Gastroesophageal sphincter (tissue), 3 donors: ENCODE results near the gene TECPR2.

Source experiments
- CTCF ChIP-seq, 4 experiments: fragments of 200-600 bp in 2 of 4; fragments of 450-650 bp in 2 of 4; sonication (generic) in 1 of 4; IDR thresholded peaks; one replicate each; pipeline ENCODE4 v1.5.1; 2017 to 2019; ENCODE audit warnings: antibody characterized with exemption in 4 of 4, mild to moderate bottlenecking in 2 of 4, moderate library complexity in 2 of 4
- EP300 ChIP-seq: sonication (generic); formaldehyde crosslinking; IDR thresholded peaks from one replicate; pipeline ENCODE4 v1.6.1; 2017; ENCODE audit warnings: antibody characterized with exemption, mild to moderate bottlenecking
- POLR2A ChIP-seq, 2 donors: fragments of 450-650 bp; IDR thresholded peaks; one replicate each; pipeline ENCODE4 v1.6.1; 2017; ENCODE audit warnings: antibody characterized with exemption in 2 of 2, mild to moderate bottlenecking in 2 of 2, moderate library complexity in 1 of 2
- POLR2AphosphoS5 ChIP-seq: sonication (generic); formaldehyde crosslinking; IDR thresholded peaks from one replicate; pipeline ENCODE4 v1.6.1; 2017; ENCODE audit warnings: antibody characterized with exemption

DNA sequence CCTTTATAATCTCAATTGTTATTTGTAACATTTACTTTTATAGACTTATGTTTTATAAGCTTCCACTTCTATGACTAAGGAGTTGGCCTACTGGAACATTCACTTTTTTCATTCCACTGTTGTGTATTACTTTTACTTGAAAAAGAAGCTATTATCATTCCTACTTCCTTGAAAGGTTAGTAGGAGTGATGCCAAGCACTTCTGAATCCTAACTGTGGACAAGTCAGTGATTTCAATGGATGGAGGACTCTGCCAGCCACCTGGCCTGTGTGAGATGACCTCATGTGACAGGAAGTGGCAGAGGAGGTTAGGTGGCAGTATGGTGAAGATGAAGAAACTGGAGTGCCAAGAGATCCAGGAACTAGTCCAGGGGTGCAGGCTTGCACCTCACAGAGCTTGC is 46.0 kb downstream of the TECPR2 start:
- TF ChIP-seq POLR2AphosphoS5 (peak; percentile 77), POLR2A (IDR thresholded peaks at IDR 0.05) (no peak), CTCF (IDR thresholded peaks at IDR 0.05) (no peak), EP300 (no peak)
